GM19395 (cell line): ENCODE measurements around the gene COBL.

Experiments used
- ATAC-seq: cut with Tn5 transposase; IDR thresholded peaks from one replicate; pipeline ENCODE4 v1.9.1; 2021; ENCODE audit warnings: mild to moderate bottlenecking, moderate library complexity; ENCODE audit not compliant: unreplicated experiment

Gene COBL

GRCh38 chr7:51256209-51256781 lies 60.3 kb downstream of the COBL start:
- no peak for ATAC-seq

GRCh38 chr7:51255536-51256208 lies 60.9 kb downstream of the COBL start:
- no peak for ATAC-seq

GRCh38 chr7:51255036-51255435 lies 61.6 kb downstream of the COBL start:
- ATAC-seq, result no peak

GRCh38 chr7:51253157-51253556 lies 63.5 kb downstream of the COBL start:
- ATAC-seq, result no peak

- ATAC-seq, result no peak
Observed at GRCh38 chr7:51251290-51251689, 65.3 kb downstream of the COBL start.

GRCh38 chr7:51250512-51250911 lies 66.1 kb downstream of the COBL start:
- no peak for ATAC-seq

- no peak for ATAC-seq
Observed at GRCh38 chr7:51249991-51250390, 66.6 kb downstream of the COBL start.

GRCh38 chr7:51249187-51249945 lies 67.2 kb downstream of the COBL start:
- no peak for ATAC-seq

GRCh38 chr7:51246258-51247245 lies 70.1 kb downstream of the COBL start:
- ATAC-seq, result no peak

- ATAC-seq, result no peak
Observed at GRCh38 chr7:51244885-51245284, 71.7 kb downstream of the COBL start.

GRCh38 chr7:51244053-51244452 lies 72.6 kb downstream of the COBL start:
- ATAC-seq, result no peak

- no peak for ATAC-seq
Observed at GRCh38 chr7:51243631-51244030, 73.0 kb downstream of the COBL start.

- no peak for ATAC-seq
Observed at GRCh38 chr7:51242881-51243518, 73.6 kb downstream of the COBL start.

- ATAC-seq, result no peak
Observed at GRCh38 chr7:51242007-51242691, 74.5 kb downstream of the COBL start.

- ATAC-seq, result no peak
Observed at GRCh38 chr7:51240868-51241267, 75.7 kb downstream of the COBL start.

GRCh38 chr7:51239691-51240090 lies 76.9 kb downstream of the COBL start:
- no peak for ATAC-seq

- ATAC-seq, result no peak
Observed at GRCh38 chr7:51238981-51239495, 77.6 kb downstream of the COBL start.

GRCh38 chr7:51237446-51238133 lies 79.0 kb downstream of the COBL start:
- ATAC-seq, result no peak

GRCh38 chr7:51236470-51237132 lies 80.0 kb downstream of the COBL start:
- no peak for ATAC-seq
